22Rv1 (cell line): ENCODE measurements around the gene KIF26B.

Experiments
- H3K27ac ChIP-seq: fragments of 450-650 bp; 2 replicates; pipeline ENCODE4 v1.5.1; 2017
- CTCF ChIP-seq: fragments of 450-650 bp; IDR thresholded peaks from 2 replicates; pipeline ENCODE4 v1.5.1; 2017; ENCODE audit warnings: mild to moderate bottlenecking
- ZFX ChIP-seq: fragments of 450-650 bp; IDR thresholded peaks from 2 replicates; pipeline ENCODE4 v1.6.1; 2017; ENCODE audit warnings: antibody characterized with exemption, borderline replicate concordance

KIF26B gene

GRCh38 chr1:245301921-245302320, 147.1 kb downstream of the KIF26B start:
- H3K27ac ChIP-seq = no peak overlapping the region
- no peak for TF ChIP-seq CTCF
- no peak for TF ChIP-seq ZFX

GRCh38 chr1:245304698-245305097, 149.9 kb downstream of the KIF26B start:
- no peak for TF ChIP-seq CTCF
- TF ChIP-seq ZFX = no peak
- no peak overlapping the region for H3K27ac ChIP-seq

GRCh38 chr1:245306020-245306419, 151.2 kb downstream of the KIF26B start:
- no peak overlapping the region for H3K27ac ChIP-seq
- TF ChIP-seq CTCF = no peak
- no peak for TF ChIP-seq ZFX

GRCh38 chr1:245306628-245307410, 152.0 kb downstream of the KIF26B start:
- TF ChIP-seq CTCF (no peak), ZFX (no peak)
- H3K27ac ChIP-seq = no peak overlapping the region

GRCh38 chr1:245310571-245311531, 156.1 kb downstream of the KIF26B start:
- TF ChIP-seq CTCF = no peak
- no peak for TF ChIP-seq ZFX
- H3K27ac ChIP-seq = no peak overlapping the region

- TF ChIP-seq CTCF (no peak), ZFX (no peak)
- no peak overlapping the region for H3K27ac ChIP-seq
These were observed 157.2 kb downstream of the KIF26B start for GRCh38 chr1:245311887-245312536.
